Upper lobe of left lung (tissue), 6 donors: Measurements from ENCODE around the gene MYO9A. TPM values are rescaled to one million over a fixed set of nuclear protein-coding genes. Genes with fewer than 3 reads are reported as not detected.
A peak's percentile ranks its signal among the peaks of the same experiment; 100 is the strongest.

Experiments used
- ATAC-seq, 2 donors: fragments of 200-7000 bp; cut with Tn5 transposase; one replicate each; pipeline ENCODE4 v1.9.1; 2022; ENCODE audit warnings: mild to moderate bottlenecking in 2 of 2, moderate library complexity in 2 of 2; ENCODE audit not compliant: low FRiP score in 2 of 2
- DNase-seq, 2 donors: peaks; one replicate each; pipeline ENCODE4 v3.0.0-alpha.2; 2019 to 2020
- H3K27ac ChIP-seq, 4 donors: fragments of 200-600 bp; sonication (generic); one replicate each; pipeline ENCODE4 v1.5.1; 2016 to 2019
- H3K27me3 ChIP-seq, 4 donors: fragments of 200-600 bp; sonication (generic); one replicate each; pipeline ENCODE4 v1.5.1; 2017 to 2019
- H3K36me3 ChIP-seq, 4 donors: fragments of 200-600 bp; sonication (generic); one replicate each; pipeline ENCODE4 v1.5.1; 2016 to 2019
- H3K4me1 ChIP-seq, 4 donors: fragments of 200-600 bp; sonication (generic); one replicate each; pipeline ENCODE4 v1.5.1; 2018 to 2019
- H3K4me3 ChIP-seq, 4 donors: fragments of 200-600 bp; sonication (generic); one replicate each; pipeline ENCODE4 v1.5.1; 2017 to 2019; ENCODE audit warnings: mild to moderate bottlenecking in 2 of 4, moderate library complexity in 1 of 4
- H3K9me3 ChIP-seq, 4 donors: fragments of 200-600 bp; sonication (generic); one replicate each; pipeline ENCODE4 v1.5.1; 2018 to 2019
- EP300 ChIP-seq, 4 donors: sonication (generic); formaldehyde crosslinking; IDR thresholded peaks; one replicate each; pipeline ENCODE4 v1.5.1; 2017; ENCODE audit warnings: antibody characterized with exemption in 4 of 4, control low read depth in 2 of 4
- POLR2A ChIP-seq, 4 donors: fragments of 450-650 bp; IDR thresholded peaks; one replicate each; pipeline ENCODE4 v1.5.1; 2016 to 2017; ENCODE audit warnings: antibody characterized with exemption in 4 of 4, mild to moderate bottlenecking in 2 of 4
- POLR2AphosphoS5 ChIP-seq, 2 donors: sonication (generic); formaldehyde crosslinking; IDR thresholded peaks; one replicate each; pipeline ENCODE4 v1.5.1; 2017; ENCODE audit warnings: antibody characterized with exemption in 2 of 2
- WGBS, 2 donors: methylation state at CpG; one replicate each; pipeline ENCODE4 v1.1.5; 2017 to 2018; 5-methylcytosine and 5-hydroxymethylcytosine counted together
- total RNA-seq, 6 donors: library from RNA; depleted of rRNA in 4 of 6; stranded (reverse); fragments of >200 nt in 4 of 6; gene quantifications; one replicate each; pipeline versions ENCODE4 v1.1.0 to v1.2.1, GENCODE V29; 2016 to 2021
- TF ChIP-seq, protein P1 (sequence below), 6 experiments: fragments of 450-650 bp in 4 of 6; fragments of 200-600 bp in 2 of 6; sonication (generic) in 2 of 6; IDR thresholded peaks; one replicate each; pipeline ENCODE4 v1.5.1; 2016 to 2019; ENCODE audit warnings: antibody characterized with exemption in 6 of 6
- donor health status: DM: no; HTN: no; CAD: no; lungs with moderate emphysema.
- donor health status: DM: no; HTN: yes; CAD: no; lungs with severe emphysema.

MYO9A gene
- total RNA-seq, 6 donors from 2014 or later, result 53.2 to 143 (median 76.5) TPM

DNA sequence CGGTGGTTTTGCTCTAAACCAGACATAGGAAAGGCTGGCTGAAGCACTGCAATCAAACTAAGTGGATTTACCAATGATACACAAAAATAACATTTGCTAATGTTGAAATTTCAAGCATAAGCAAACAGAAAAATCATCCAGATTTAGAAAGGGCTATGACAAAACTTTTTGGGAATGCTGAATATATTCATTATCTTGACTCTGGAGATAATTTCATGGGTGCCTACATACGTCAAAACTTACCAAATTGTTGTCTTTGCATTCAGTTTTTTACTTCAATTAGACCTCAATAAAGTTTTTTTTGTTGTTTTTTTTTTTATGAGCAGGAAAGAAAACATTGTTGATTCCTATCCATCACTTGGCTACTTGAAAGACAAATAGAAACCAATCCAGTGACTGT is 166.8 kb downstream of the MYO9A start:
- Histone ChIP-seq H3K4me1 (peaks cover 0 to 3% (median 0%) of the 10 kb centered on the region in 4 donors), H3K4me3 (no peak overlapping the region)

GRCh38 chr15:71945012-71945411 is 172.9 kb downstream of the MYO9A start:
- Histone ChIP-seq H3K4me1 (peaks cover 0 to 4% (median 0%) of the 10 kb centered on the region in 4 donors), H3K9me3 (no peaks in the 10 kb centered on the region), H3K4me3 (no peak overlapping the region), H3K27ac (no peak overlapping the region), H3K27me3 (no peaks in the 10 kb centered on the region), H3K36me3 (no peaks in the 10 kb centered on the region)
- no peak for TF ChIP-seq POLR2AphosphoS5 (IDR thresholded peaks at IDR 0.05)
- ATAC-seq (peak in 1 of 2 donors; percentile 60), DNase-seq (no peak)
- 87 to 94% methylated on average over 1 of the region's 1 CpG for WGBS, 2 donors

More for the DNA sequence above, 166.8 kb downstream of the MYO9A start:
- no peak overlapping the region for H3K27ac ChIP-seq
- H3K36me3 ChIP-seq, result peaks cover 0 to 5% (median 0%) of the 10 kb centered on the region in 4 donors
- 75 to 78% methylated on average over 2 of the region's 2 CpGs for WGBS, 2 donors
- no peaks in the 10 kb centered on the region for H3K9me3 ChIP-seq
- DNase-seq, result no peak
- TF ChIP-seq, protein P1, sequence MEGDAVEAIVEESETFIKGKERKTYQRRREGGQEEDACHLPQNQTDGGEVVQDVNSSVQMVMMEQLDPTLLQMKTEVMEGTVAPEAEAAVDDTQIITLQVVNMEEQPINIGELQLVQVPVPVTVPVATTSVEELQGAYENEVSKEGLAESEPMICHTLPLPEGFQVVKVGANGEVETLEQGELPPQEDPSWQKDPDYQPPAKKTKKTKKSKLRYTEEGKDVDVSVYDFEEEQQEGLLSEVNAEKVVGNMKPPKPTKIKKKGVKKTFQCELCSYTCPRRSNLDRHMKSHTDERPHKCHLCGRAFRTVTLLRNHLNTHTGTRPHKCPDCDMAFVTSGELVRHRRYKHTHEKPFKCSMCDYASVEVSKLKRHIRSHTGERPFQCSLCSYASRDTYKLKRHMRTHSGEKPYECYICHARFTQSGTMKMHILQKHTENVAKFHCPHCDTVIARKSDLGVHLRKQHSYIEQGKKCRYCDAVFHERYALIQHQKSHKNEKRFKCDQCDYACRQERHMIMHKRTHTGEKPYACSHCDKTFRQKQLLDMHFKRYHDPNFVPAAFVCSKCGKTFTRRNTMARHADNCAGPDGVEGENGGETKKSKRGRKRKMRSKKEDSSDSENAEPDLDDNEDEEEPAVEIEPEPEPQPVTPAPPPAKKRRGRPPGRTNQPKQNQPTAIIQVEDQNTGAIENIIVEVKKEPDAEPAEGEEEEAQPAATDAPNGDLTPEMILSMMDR (IDR thresholded peaks at IDR 0.05), result no peak
- TF ChIP-seq POLR2A (IDR thresholded peaks at IDR 0.05), result no peak
- no peak for TF ChIP-seq POLR2AphosphoS5 (IDR thresholded peaks at IDR 0.05)
- no peak for TF ChIP-seq EP300 (IDR thresholded peaks at IDR 0.05)
- ATAC-seq, result no peak
- no peaks in the 10 kb centered on the region for H3K27me3 ChIP-seq

DNA sequence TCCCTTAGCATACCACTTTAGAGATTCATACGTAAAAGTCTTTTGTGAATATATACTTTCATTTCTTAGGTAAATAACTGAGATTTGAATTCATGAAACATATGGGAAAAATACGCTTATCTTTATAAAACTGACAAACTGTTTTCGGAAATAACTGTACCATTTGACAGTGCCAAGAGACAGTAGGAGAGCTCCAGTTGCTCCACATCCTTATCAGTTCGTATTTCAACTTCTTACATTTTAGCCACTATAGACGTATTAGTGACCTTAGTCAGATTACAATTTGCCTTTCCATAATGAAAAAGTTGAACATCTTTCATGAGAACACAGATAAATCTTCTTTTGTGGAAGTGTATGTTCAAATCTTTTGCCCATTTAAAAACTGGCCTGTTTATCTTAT is 174.1 kb downstream of the MYO9A start:
- ATAC-seq (no peak), DNase-seq (no peak)
- Histone ChIP-seq H3K36me3 (no peaks in the 10 kb centered on the region), H3K27me3 (no peaks in the 10 kb centered on the region), H3K27ac (no peak overlapping the region), H3K9me3 (no peaks in the 10 kb centered on the region), H3K4me3 (no peak overlapping the region), H3K4me1 (peaks cover 0 to 4% (median 0%) of the 10 kb centered on the region in 4 donors)
- TF ChIP-seq POLR2AphosphoS5 (IDR thresholded peaks at IDR 0.05), result no peak
- no peak for TF ChIP-seq EP300 (IDR thresholded peaks at IDR 0.05)
- TF ChIP-seq POLR2A (IDR thresholded peaks at IDR 0.05), result no peak
- TF ChIP-seq, protein P1 (IDR thresholded peaks at IDR 0.05), result no peak
- WGBS, 2 donors, result 83 to 89% methylated on average over 5 of the region's 5 CpGs

DNA sequence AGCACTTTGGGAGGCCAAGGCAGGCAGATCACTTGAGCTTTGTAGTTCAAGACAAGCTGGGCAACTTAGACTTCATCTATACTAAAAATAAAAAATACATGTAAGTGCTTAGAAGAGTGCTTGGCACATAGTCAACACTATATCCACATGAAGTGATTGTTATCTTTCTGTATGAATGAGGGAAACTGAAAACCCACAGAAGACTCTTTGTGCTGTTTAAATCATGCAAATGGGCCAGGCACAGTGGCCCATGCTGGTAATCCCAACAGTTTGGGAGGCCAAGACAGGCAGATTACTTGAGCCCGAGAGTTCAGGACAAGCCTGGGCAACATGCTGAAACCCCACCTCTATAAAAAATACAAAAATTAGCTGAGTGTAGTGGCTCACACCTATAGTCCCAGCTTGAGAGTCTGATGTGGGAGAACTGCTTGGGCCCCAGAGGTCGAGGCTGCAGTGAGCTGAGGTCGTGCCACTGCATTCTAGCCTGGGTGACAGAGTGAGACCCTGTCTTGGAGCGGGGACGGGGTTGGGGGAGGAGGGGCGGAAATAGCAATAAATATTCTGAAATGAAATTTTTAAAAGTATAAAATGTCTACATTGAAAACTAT is 177.9 kb downstream of the MYO9A start:
- peaks cover 0 to 1% (median 0%) of the 10 kb centered on the region in 4 donors for H3K4me1 ChIP-seq
- H3K27ac ChIP-seq, result no peak overlapping the region
- TF ChIP-seq, protein P1 (IDR thresholded peaks at IDR 0.05), result no peak
- TF ChIP-seq EP300 (IDR thresholded peaks at IDR 0.05) (no peak), POLR2AphosphoS5 (IDR thresholded peaks at IDR 0.05) (no peak), POLR2A (IDR thresholded peaks at IDR 0.05) (no peak)
- no peaks in the 10 kb centered on the region for H3K27me3 ChIP-seq
- no peaks in the 10 kb centered on the region for H3K9me3 ChIP-seq
- no peak overlapping the region for H3K4me3 ChIP-seq
- 85 to 87% methylated on average over 6 of the region's 6 CpGs for WGBS, 2 donors
- peaks cover 0 to 3% (median 0%) of the 10 kb centered on the region in 4 donors for H3K36me3 ChIP-seq
- ATAC-seq, result no peak
- DNase-seq, result no peak

DNA sequence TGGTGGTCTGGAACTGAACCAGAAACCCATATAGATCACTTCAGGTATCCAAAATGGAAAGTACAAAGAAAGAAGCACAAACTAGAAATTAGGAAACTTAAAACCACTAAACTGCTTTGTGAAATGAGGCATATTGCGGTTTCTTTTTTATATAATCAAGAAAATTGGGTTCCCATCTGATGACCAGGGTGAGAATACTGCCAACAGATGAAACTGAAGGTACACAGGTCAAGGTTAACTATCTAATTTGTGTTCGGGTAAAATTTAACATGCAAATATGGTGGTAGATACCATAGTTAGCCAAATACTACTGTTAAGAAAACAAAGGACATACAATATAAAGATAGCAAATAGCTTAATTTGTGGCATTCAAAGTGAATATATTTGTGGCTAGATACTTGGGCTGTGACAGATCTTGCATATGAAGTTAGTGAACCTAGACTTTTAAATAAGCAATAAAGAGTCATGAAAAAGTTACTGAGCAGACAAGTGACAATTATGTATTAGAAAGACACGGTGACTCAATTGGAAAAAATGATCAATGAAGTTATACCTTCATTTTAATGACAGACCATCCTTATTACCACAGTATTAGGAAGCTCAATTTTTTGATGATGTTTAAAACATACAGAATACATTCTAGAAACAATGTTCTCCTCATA is 180.2 kb downstream of the MYO9A start:
- Histone ChIP-seq H3K4me3 (no peak overlapping the region), H3K36me3 (peaks cover 0 to 25% (median 3%) of the 10 kb centered on the region in 4 donors), H3K27me3 (no peaks in the 10 kb centered on the region), H3K4me1 (no peaks in the 10 kb centered on the region), H3K27ac (no peak overlapping the region), H3K9me3 (no peaks in the 10 kb centered on the region)
- no peak for DNase-seq
- ATAC-seq, result no peak
- 94 to 97% methylated on average over 3 of the region's 3 CpGs for WGBS, 2 donors
- TF ChIP-seq POLR2A (IDR thresholded peaks at IDR 0.05) (no peak), POLR2AphosphoS5 (IDR thresholded peaks at IDR 0.05) (no peak)
- TF ChIP-seq, protein P1 (IDR thresholded peaks at IDR 0.05), result no peak
